GM12873 (cell line): ENCODE results near the gene RPS6KA2.

ENCODE experiments used
- TF ChIP-seq, protein P1 (sequence below): IDR thresholded peaks from 2 replicates; pipeline ENCODE4 v1.5.1; 2012; ENCODE audit warnings: low read depth, mild to moderate bottlenecking, moderate library complexity, low read length, control low read depth; ENCODE audit not compliant: insufficient read depth; ENCODE audit errors: missing control alignments

The RPS6KA2 gene

GRCh38 chr6:166572370-166573261 is 54.4 kb downstream of the RPS6KA2 start:
- TF ChIP-seq, protein P1, sequence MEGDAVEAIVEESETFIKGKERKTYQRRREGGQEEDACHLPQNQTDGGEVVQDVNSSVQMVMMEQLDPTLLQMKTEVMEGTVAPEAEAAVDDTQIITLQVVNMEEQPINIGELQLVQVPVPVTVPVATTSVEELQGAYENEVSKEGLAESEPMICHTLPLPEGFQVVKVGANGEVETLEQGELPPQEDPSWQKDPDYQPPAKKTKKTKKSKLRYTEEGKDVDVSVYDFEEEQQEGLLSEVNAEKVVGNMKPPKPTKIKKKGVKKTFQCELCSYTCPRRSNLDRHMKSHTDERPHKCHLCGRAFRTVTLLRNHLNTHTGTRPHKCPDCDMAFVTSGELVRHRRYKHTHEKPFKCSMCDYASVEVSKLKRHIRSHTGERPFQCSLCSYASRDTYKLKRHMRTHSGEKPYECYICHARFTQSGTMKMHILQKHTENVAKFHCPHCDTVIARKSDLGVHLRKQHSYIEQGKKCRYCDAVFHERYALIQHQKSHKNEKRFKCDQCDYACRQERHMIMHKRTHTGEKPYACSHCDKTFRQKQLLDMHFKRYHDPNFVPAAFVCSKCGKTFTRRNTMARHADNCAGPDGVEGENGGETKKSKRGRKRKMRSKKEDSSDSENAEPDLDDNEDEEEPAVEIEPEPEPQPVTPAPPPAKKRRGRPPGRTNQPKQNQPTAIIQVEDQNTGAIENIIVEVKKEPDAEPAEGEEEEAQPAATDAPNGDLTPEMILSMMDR = no peak

- TF ChIP-seq, protein P1 = no peak
Measured at GRCh38 chr6:166570929-166571713, 55.9 kb downstream of the RPS6KA2 start.

- TF ChIP-seq, protein P1 = no peak
Measured at GRCh38 chr6:166569206-166569605, 57.8 kb downstream of the RPS6KA2 start.

- TF ChIP-seq, protein P1 = no peak
Measured at GRCh38 chr6:166567813-166568212, 59.2 kb downstream of the RPS6KA2 start.

DNA sequence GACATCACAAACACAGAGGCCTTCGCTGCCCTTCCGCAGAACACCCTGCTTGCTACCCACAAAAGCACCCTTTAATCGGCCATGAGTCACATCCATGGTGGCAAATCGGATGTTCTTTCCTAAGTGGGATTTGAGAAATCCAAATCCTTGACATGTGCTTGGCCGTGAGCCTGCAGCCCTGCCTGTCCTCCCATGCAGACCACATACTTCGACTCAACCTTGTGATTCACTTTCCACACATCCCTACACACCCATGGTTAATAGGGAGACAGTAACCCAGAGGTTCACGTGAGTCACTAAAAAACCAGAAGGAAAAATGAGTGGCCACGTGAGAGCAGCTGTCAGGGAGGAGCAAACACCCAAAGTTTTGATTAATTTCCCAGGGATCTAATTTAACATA is 59.9 kb downstream of the RPS6KA2 start:
- TF ChIP-seq, protein P1 = no peak

DNA sequence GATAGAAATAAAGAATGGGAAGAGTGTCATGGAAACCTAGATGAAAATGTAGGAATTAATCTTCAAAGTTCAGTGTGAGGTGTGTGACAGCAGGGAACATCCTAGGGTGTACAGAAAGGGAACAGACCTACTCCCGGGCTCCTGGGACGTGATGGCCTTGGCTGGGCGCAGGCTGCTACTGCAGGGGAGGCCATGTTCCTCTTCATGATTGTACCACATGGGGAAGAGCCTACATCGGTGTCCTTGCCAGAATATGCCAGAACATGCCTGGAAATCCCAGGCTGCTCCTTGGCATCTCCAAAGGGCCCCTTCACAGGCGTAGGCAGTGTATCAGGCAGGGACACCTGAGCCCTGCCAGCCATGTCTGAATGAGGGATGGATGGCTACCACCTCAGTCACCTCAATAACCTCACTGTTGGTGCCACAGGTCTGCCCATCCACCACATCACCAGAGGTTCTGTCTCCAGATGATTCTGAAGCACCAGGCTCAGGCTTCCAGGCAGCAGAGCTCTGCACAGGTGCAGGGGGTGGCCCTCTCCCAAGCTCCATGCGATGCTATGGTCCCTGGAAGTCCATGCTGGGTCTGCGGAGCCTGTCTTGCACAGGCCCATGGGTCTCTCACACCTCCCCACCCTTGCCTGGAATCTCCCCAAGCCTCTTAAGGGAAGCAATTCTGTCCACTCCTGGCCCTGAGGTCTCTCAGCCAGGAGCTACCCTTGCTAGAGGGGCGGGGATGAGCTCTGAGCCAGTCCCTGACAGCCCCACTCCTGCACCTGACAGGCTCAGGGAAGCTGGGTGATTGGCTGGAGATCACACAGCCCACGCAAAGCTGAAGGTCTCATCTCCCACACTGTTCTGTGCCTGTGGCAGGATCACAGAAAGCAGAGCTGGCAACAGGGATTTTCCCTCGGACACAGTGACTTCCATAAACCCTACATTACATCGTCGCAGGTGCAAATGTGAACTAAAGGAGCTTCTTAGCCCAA is 60.7 kb downstream of the RPS6KA2 start:
- TF ChIP-seq, protein P1 = no peak
